Measurements from ENCODE around the gene TBC1D1. TPM values are rescaled to one million over a fixed set of nuclear protein-coding genes. Genes with fewer than 3 reads are reported as not detected.

Gene TBC1D1
- total RNA-seq, 1 donor from 2014 or later: 47.1 TPM

- TF ChIP-seq CTCF (IDR thresholded peaks at IDR 0.05; ENCODE audit: insufficient read depth, low read length, severe bottlenecking): no peak
Observed at GRCh38 chr4:37891260-37892159, 626 bp downstream of the TBC1D1 start.

GRCh38 chr4:37892641-37893040 lies 1.8 kb downstream of the TBC1D1 start:
- DNase-seq (ENCODE audit: low read depth) (no peak), FAIRE-seq (no peak)
- no peak for TF ChIP-seq CTCF (IDR thresholded peaks at IDR 0.05; ENCODE audit: insufficient read depth, low read length, severe bottlenecking)
- Histone ChIP-seq H3K4me3 (ENCODE audit: low read depth, low read length) (no peak overlapping the region), H3K36me3 (ENCODE audit: control insufficient read depth, insufficient read depth, low read length) (no peaks in the 10 kb centered on the region), H3K27me3 (ENCODE audit: control insufficient read depth, insufficient read depth, low read length) (peaks cover 22% of the 10 kb centered on the region)

More at GRCh38 chr4:37891260-37892159, 626 bp downstream of the TBC1D1 start:
- H3K4me3 ChIP-seq (ENCODE audit: low read depth, low read length): peak overlapping the region; percentile 46
- FAIRE-seq (no peak), DNase-seq (ENCODE audit: low read depth) (no peak)
- H3K36me3 ChIP-seq (ENCODE audit: control insufficient read depth, insufficient read depth, low read length): no peaks in the 10 kb centered on the region
- peaks cover 22% of the 10 kb centered on the region for H3K27me3 ChIP-seq (ENCODE audit: control insufficient read depth, insufficient read depth, low read length)

DNA sequence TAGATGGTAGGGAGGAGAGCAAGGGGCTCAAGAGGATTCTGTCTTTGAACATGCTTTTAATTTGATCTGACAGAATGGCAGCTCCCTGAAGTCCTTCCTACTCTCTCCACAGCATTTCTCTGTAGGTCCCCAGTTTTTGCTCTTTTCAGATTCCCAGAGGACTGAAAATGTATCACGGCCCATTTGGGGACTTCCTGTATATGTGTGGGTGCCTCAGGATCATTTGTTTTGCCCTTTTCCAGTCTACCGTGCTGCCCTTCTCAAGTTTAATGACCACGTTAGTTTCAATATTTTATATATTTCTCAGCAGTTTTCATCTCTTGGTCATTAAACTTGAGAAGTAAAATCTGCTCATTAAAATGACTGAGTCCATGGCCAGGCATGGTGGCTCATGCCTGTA lies 2.3 kb downstream of the TBC1D1 start:
- DNase-seq (ENCODE audit: low read depth): no peak
- peaks cover 23% of the 10 kb centered on the region for H3K27me3 ChIP-seq (ENCODE audit: control insufficient read depth, insufficient read depth, low read length)
- FAIRE-seq: no peak
- no peak for TF ChIP-seq CTCF (IDR thresholded peaks at IDR 0.05; ENCODE audit: insufficient read depth, low read length, severe bottlenecking)
- no peaks in the 10 kb centered on the region for H3K36me3 ChIP-seq (ENCODE audit: control insufficient read depth, insufficient read depth, low read length)
- no peak overlapping the region for H3K4me3 ChIP-seq (ENCODE audit: low read depth, low read length)

GRCh38 chr4:37895271-37895670 lies 4.4 kb downstream of the TBC1D1 start:
- TF ChIP-seq CTCF (IDR thresholded peaks at IDR 0.05; ENCODE audit: insufficient read depth, low read length, severe bottlenecking): no peak
- H3K27me3 ChIP-seq (ENCODE audit: control insufficient read depth, insufficient read depth, low read length): peaks cover 14% of the 10 kb centered on the region
- no peak overlapping the region for H3K4me3 ChIP-seq (ENCODE audit: low read depth, low read length)
- no peaks in the 10 kb centered on the region for H3K36me3 ChIP-seq (ENCODE audit: control insufficient read depth, insufficient read depth, low read length)
- DNase-seq (ENCODE audit: low read depth) (no peak), FAIRE-seq (no peak)

DNA sequence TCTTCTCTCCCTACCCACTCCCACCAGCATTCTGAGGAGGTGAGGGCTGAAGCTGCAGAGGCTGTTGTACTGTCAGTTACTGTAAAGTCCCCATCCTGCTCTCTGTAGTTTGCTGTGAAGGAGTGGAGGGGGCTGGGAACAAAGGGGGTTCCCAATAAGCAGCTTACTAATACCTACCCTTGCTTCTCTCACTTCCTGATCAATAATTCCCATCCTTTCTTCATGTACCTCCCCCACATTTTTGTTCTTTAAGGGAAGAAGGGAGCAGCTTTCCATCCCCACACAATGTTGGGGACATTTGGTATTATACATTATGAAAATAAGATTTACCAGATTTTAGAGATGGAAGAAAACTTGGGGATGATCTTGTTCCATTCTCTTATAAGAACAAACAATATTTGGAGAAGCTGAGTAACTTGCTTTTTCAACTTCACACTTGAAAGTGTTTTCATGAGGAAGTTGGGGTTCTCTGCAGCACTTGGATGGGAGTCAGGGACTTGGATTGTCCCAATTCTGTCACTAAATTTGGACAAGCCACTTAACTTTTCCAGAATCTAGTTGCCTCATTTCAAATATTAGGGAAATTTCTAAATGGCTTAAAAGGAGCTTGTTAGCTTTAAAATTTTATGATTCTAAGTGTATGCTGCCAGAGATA lies 5.4 kb downstream of the TBC1D1 start:
- DNase-seq (ENCODE audit: low read depth) (no peak), FAIRE-seq (no peak)
- no peak overlapping the region for H3K4me3 ChIP-seq (ENCODE audit: low read depth, low read length)
- peaks cover 11% of the 10 kb centered on the region for H3K27me3 ChIP-seq (ENCODE audit: control insufficient read depth, insufficient read depth, low read length)
- no peaks in the 10 kb centered on the region for H3K36me3 ChIP-seq (ENCODE audit: control insufficient read depth, insufficient read depth, low read length)
- TF ChIP-seq CTCF (IDR thresholded peaks at IDR 0.05; ENCODE audit: insufficient read depth, low read length, severe bottlenecking): no peak
